AG04449 (cell line): Measurements from ENCODE around the gene FIG4.
"Not testable (repeated sequence)": the region's sequence is repeated elsewhere in the genome, so short reads cannot be mapped to it uniquely, and the experiment has no call there.

ENCODE experiments used
- CTCF ChIA-PET: fragments of 350-600 bp; formaldehyde crosslinking; extraction: SDS; loops from one replicate; lab custom pipeline; 2021; ENCODE audit warnings: antibody characterized with exemption; lab: Yijun Ruan, JAX
- POLR2A ChIA-PET: fragments of 400-600, 350-600 bp; formaldehyde crosslinking; extraction: SDS; loops from one replicate; lab custom pipeline; 2020; ENCODE audit warnings: antibody characterized with exemption, inconsistent platforms; lab: Yijun Ruan, JAX
- DNase-seq: peaks from one replicate; pipeline ENCODE4 v3.0.0-alpha.2; 2010; ENCODE audit warnings: low read depth, low spot score
- H3K4me3 ChIP-seq: 2 replicates; pipeline ENCODE4 v1.5.1; 2011; ENCODE audit warnings: low read depth, mild to moderate bottlenecking, control low read depth, low read length
- CTCF ChIP-seq: IDR thresholded peaks from one replicate; pipeline ENCODE4 v1.5.1; 2011; ENCODE audit warnings: mild to moderate bottlenecking, moderate library complexity, low read length, control low read depth, inconsistent platforms; ENCODE audit not compliant: insufficient read depth; ENCODE audit errors: missing control alignments

FIG4 gene

GRCh38 chr6:109736273-109737025, 45.4 kb downstream of the FIG4 start:
- H3K4me3 ChIP-seq, result no peak overlapping the region
- ChIA-PET POLR2A (no interaction called here), CTCF (interaction anchor here (1.0 to 2.5 kb wide), 3 partner anchors 14 to 303 kb away, joined by 3 to 10 read pairs (median 3); no protein-coding TSS in a partner anchor)
- no peak for DNase-seq
- TF ChIP-seq CTCF, result no peak

- no peak for DNase-seq
- CTCF ChIA-PET, result interaction anchor here (0.5 kb wide), 1 partner anchor 301 kb away, joined by 3 read pairs; no protein-coding TSS in a partner anchor
- no peak for TF ChIP-seq CTCF
- POLR2A ChIA-PET, result no interaction called here
- H3K4me3 ChIP-seq, result no peak overlapping the region
Observed at GRCh38 chr6:109738255-109738654, 47.2 kb downstream of the FIG4 start.

GRCh38 chr6:109738667-109739066, 47.6 kb downstream of the FIG4 start:
- ChIA-PET CTCF (interaction anchor here (0.5 kb wide), 1 partner anchor 301 kb away, joined by 3 read pairs; no protein-coding TSS in a partner anchor), POLR2A (no interaction called here)
- H3K4me3 ChIP-seq, result no peak overlapping the region
- no peak for TF ChIP-seq CTCF
- DNase-seq, result no peak

- CTCF ChIA-PET, result interaction anchor here (1.0 to 1.1 kb wide), 2 partner anchors 47 to 300 kb away, joined by 3 to 4 read pairs; no protein-coding TSS in a partner anchor
- no peak overlapping the region for H3K4me3 ChIP-seq
- TF ChIP-seq CTCF, result no peak
- DNase-seq, result no peak
- POLR2A ChIA-PET, result no interaction called here
Observed at GRCh38 chr6:109739686-109740085, 48.6 kb downstream of the FIG4 start.

- TF ChIP-seq CTCF, result no peak
- no peak overlapping the region for H3K4me3 ChIP-seq
- ChIA-PET POLR2A (no interaction called here), CTCF (interaction anchor here (1.0 to 1.1 kb wide), 3 partner anchors 46 to 299 kb away, joined by 3 to 4 read pairs (median 3); no protein-coding TSS in a partner anchor)
- no peak for DNase-seq
Observed at GRCh38 chr6:109740787-109741186, 49.7 kb downstream of the FIG4 start.

GRCh38 chr6:109743739-109744138, 52.6 kb downstream of the FIG4 start:
- no peak overlapping the region for H3K4me3 ChIP-seq
- no peak for DNase-seq
- CTCF ChIA-PET, result no interaction called here
- POLR2A ChIA-PET, result no interaction called here
- TF ChIP-seq CTCF, result no peak

GRCh38 chr6:109744779-109745178, 53.7 kb downstream of the FIG4 start:
- CTCF ChIA-PET, H3K4me3 ChIP-seq, POLR2A ChIA-PET, DNase-seq: not testable (repeated sequence)
